Endothelial cell of umbilical vein (primary cell): ENCODE results near the gene NFKBIL1. TPM values are rescaled to one million over a fixed set of nuclear protein-coding genes. Genes with fewer than 3 reads are reported as not detected.

Source experiments
- BruUV-seq: library from RNA; stranded (reverse); fragments of 400-500 nt; replicated peaks from 2 replicates; lab custom pipeline; 2021; lab: Mats Ljungman, UMichigan
- CTCF ChIA-PET: fragments of 300-600, 350-600 bp; sonication (Branson Sonifier 250); formaldehyde crosslinking; loops from one replicate; lab custom pipeline; 2021; ENCODE audit warnings: antibody characterized with exemption, inconsistent platforms; lab: Charles Lee
- POLR2A ChIA-PET: fragments of 300-600, 350-600 bp; sonication (Branson Sonifier 250); formaldehyde crosslinking; loops from one replicate; lab custom pipeline; 2021; ENCODE audit warnings: antibody characterized with exemption, inconsistent platforms; lab: Charles Lee
- DNase-seq: peaks from one replicate; pipeline ENCODE4 v3.0.0-alpha.2; 2011; ENCODE audit warnings: low read depth, low spot score
- FAIRE-seq: peaks from 2 replicates; lab custom pipeline; 2011; peaks lifted over from hg19 to GRCh38; lab: Jason Lieb, UNC
- H2AFZ ChIP-seq: 2 replicates; pipeline ENCODE4 v1.6.0; 2012; ENCODE audit warnings: low read depth, low read length, control low read depth, inconsistent platforms
- H3K27ac ChIP-seq: 2 replicates; pipeline ENCODE4 v1.5.1; 2011; ENCODE audit warnings: low read depth, mild to moderate bottlenecking, control low read depth, low read length, moderate library complexity; ENCODE audit not compliant: insufficient read depth
- H3K27me3 ChIP-seq, 2 experiments: 2 replicates each; pipeline versions ENCODE4 v1.6.0 to v1.6.1; 2011; ENCODE audit warnings: low read length in 2 of 2, mixed read lengths in 1 of 2; ENCODE audit not compliant: control insufficient read depth in 2 of 2, insufficient read depth in 2 of 2
- H3K36me3 ChIP-seq, 2 experiments: 2 replicates in 1 of 2; 3 replicates in 1 of 2; pipeline ENCODE4 v1.5.1; 2011; ENCODE audit warnings: low read length in 2 of 2, mild to moderate bottlenecking in 1 of 2, moderate library complexity in 1 of 2; ENCODE audit not compliant: control insufficient read depth in 2 of 2, insufficient read depth in 2 of 2; ENCODE audit errors: extremely low read depth in 1 of 2
- H3K4me1 ChIP-seq: 3 replicates; pipeline ENCODE4 v1.5.1; 2011; ENCODE audit warnings: mild to moderate bottlenecking, low read length; ENCODE audit not compliant: control insufficient read depth, insufficient read depth; ENCODE audit errors: extremely low read depth
- H3K4me2 ChIP-seq: 2 replicates; pipeline ENCODE4 v1.6.1; 2011; ENCODE audit warnings: low read length, control low read depth, mixed read lengths; ENCODE audit not compliant: insufficient read depth
- H3K4me3 ChIP-seq, 3 experiments: fragments of 200-600 bp in 1 of 3; sonication (generic), shearing (Covaris generic) in 1 of 3; replicated peaks in 1 of 3; 2 replicates each; pipeline ENCODE4 v1.5.1; 2011 to 2016; ENCODE audit warnings: control low read depth in 3 of 3, low read length in 3 of 3, mild to moderate bottlenecking in 2 of 3, inconsistent platforms in 1 of 3, low read depth in 1 of 3, moderate library complexity in 1 of 3; ENCODE audit not compliant: insufficient read depth in 1 of 3
- H3K79me2 ChIP-seq: 2 replicates; pipeline ENCODE4 v1.6.0; 2012; ENCODE audit warnings: low read length, inconsistent platforms; ENCODE audit not compliant: control insufficient read depth, insufficient read depth
- H3K9ac ChIP-seq: replicated peaks from 2 replicates; pipeline ENCODE3; 2011; ENCODE audit warnings: low read length, control low read depth; ENCODE audit not compliant: insufficient read depth; ENCODE audit errors: extremely low read depth
- H3K9me1 ChIP-seq: replicated peaks from 3 replicates; pipeline ENCODE4 v1.6.0; 2011; ENCODE audit warnings: mild to moderate bottlenecking, low read length; ENCODE audit not compliant: control insufficient read depth, insufficient read depth; ENCODE audit errors: extremely low read depth
- H3K9me3 ChIP-seq: replicated peaks from 2 replicates; pipeline ENCODE4 v1.5.1; 2012; ENCODE audit warnings: low read length, inconsistent platforms; ENCODE audit not compliant: control insufficient read depth, insufficient read depth
- H4K20me1 ChIP-seq: replicated peaks from 2 replicates; pipeline ENCODE3; 2011; ENCODE audit warnings: mild to moderate bottlenecking, low read length; ENCODE audit not compliant: control insufficient read depth, insufficient read depth; ENCODE audit errors: extremely low read depth
- CTCF ChIP-seq, 2 donors: IDR thresholded peaks; 1 replicate in 1 of 2; 2 replicates in 1 of 2; pipeline ENCODE4 v1.5.1; 2011; ENCODE audit warnings: low read length in 2 of 2, mild to moderate bottlenecking in 2 of 2, moderate library complexity in 2 of 2, control low read depth in 1 of 2, inconsistent platforms in 1 of 2, low read depth in 1 of 2; ENCODE audit not compliant: insufficient read depth in 1 of 2; ENCODE audit errors: extremely low read depth in 1 of 2
- EZH2 ChIP-seq: IDR thresholded peaks from 2 replicates; pipeline ENCODE4 v1.6.1; 2012; ENCODE audit warnings: borderline replicate concordance, low read depth, mild to moderate bottlenecking, moderate library complexity, low read length, inconsistent platforms; ENCODE audit not compliant: severe bottlenecking
- FOS ChIP-seq: IDR thresholded peaks from 2 replicates; pipeline ENCODE4 v1.6.1; 2011; ENCODE audit warnings: mild to moderate bottlenecking, low read length, moderate library complexity, borderline replicate concordance; ENCODE audit not compliant: insufficient read depth
- GATA2 ChIP-seq: IDR thresholded peaks from 2 replicates; pipeline ENCODE4 v1.7.0; 2011; ENCODE audit warnings: low read depth, mild to moderate bottlenecking, moderate library complexity, mixed read lengths, low read length; ENCODE audit not compliant: insufficient read length, insufficient read depth
- JUN ChIP-seq: IDR thresholded peaks from 2 replicates; pipeline ENCODE4 v1.6.1; 2011; ENCODE audit warnings: borderline replicate concordance, low read depth; ENCODE audit not compliant: insufficient read length, insufficient read depth
- MYC ChIP-seq: IDR thresholded peaks from one replicate; pipeline ENCODE4 v1.6.1; 2011; ENCODE audit warnings: mild to moderate bottlenecking, low read depth, low read length
- POLR2A ChIP-seq: IDR thresholded peaks from 2 replicates; pipeline ENCODE4 v1.6.1; 2012; ENCODE audit warnings: low read depth, mild to moderate bottlenecking, control low read depth, low read length
- POLR2AphosphoS5 ChIP-seq: IDR thresholded peaks from 2 replicates; pipeline ENCODE4 v1.6.1; 2012; ENCODE audit warnings: low read depth, mild to moderate bottlenecking, control low read depth, low read length, moderate library complexity; ENCODE audit not compliant: insufficient read depth
- dilution Hi-C: fragments of 300-500 bp; cut with MboI; formaldehyde crosslinking; loops from one replicate; pipeline ENCODE4 v1.15.0; 2019; ENCODE audit warnings: low sequenced_read_pairs; ENCODE audit not compliant: extremely low pct_ligation_motif_present
- intact Hi-C: fragments of 100-400 bp; cut with micrococcal nuclease; formaldehyde crosslinking; loops from one replicate; pipeline ENCODE4 v1.10.0; 2022
- polyA plus RNA-seq, 4 experiments: library from polyadenylated mRNA; depleted of rRNA in 3 of 4; stranded (reverse) in 3 of 4; unstranded in 1 of 4; fragments of >200 nt; gene quantifications; 2 replicates each; pipeline versions ENCODE4 v1.2.1 to v1.2.3, GENCODE V29; 2011 to 2012; ENCODE audit warnings: missing spikeins in 1 of 4
- total RNA-seq: library from RNA; stranded (reverse); gene quantifications from 2 replicates; pipeline ENCODE4 v1.2.3, GENCODE V29; 2021
- TF ChIP-seq, protein P1 (sequence below): IDR thresholded peaks from 2 replicates; pipeline ENCODE4 v1.6.1; 2011; ENCODE audit not compliant: insufficient read depth, insufficient read length

Gene NFKBIL1
- total and polyA plus RNA-seq, 2 donors (not counting 3 experiments of a cell fraction or from before 2014, with no cell fraction given): 9.9 to 15.5 TPM

GRCh38 chr6:31586008-31586407, 38.6 kb downstream of the NFKBIL1 start, which contains the start of gene LST1:
TSS of gene LST1 (plus strand) at chr6:31586277. CDS start at chr6:31587300, 1,023 bp downstream.
- H3K27me3 ChIP-seq: no peaks in the 10 kb centered on the region
- H2AFZ ChIP-seq: no peak within 1 kb of the TSS
- no peak within 1 kb of the TSS for H3K4me3 ChIP-seq
- POLR2A ChIA-PET: no interaction called here
- H4K20me1 ChIP-seq: no peaks in the 10 kb centered on the region
- BruUV-seq: no TSS peak
- H3K79me2 ChIP-seq: peaks cover 10% of the 10 kb centered on the region
- intact Hi-C loops (no loop called here), dilution Hi-C loops (no loop called here)
- no peak within 1 kb of the TSS for H3K9ac ChIP-seq
- peaks cover 10% of the 10 kb centered on the region for H3K4me1 ChIP-seq
- no peak within 1 kb of the TSS for H3K27ac ChIP-seq
- H3K36me3 ChIP-seq: no peaks in the 10 kb centered on the region
- FAIRE-seq (no peak), DNase-seq (no peak)
- H3K4me2 ChIP-seq: no peak within 1 kb of the TSS
- no peaks in the 10 kb centered on the region for H3K9me3 ChIP-seq
- CTCF ChIA-PET: interaction anchor here (0.9 to 32.6 kb wide), 4 partner anchors 10 to 30 kb away, joined by 4 to 1517 read pairs (median 151); partner anchors contain the start of genes ATP6V1G2, DDX39B, NCR3 and NFKBIL1
- H3K9me1 ChIP-seq: no peaks in the 10 kb centered on the region
- TF ChIP-seq, protein P1, sequence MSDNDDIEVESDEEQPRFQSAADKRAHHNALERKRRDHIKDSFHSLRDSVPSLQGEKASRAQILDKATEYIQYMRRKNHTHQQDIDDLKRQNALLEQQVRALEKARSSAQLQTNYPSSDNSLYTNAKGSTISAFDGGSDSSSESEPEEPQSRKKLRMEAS: no peak
- no peak for TF ChIP-seq MYC
- TF ChIP-seq POLR2A: no peak
- no peak for TF ChIP-seq CTCF (IDR thresholded peaks at IDR 0.05; ENCODE audit: extremely low read depth in 1 of 2, insufficient read depth in 1 of 2, low read depth in 1 of 2, low read length in 2 of 2)
- no peak for TF ChIP-seq JUN
- TF ChIP-seq EZH2: no peak
- TF ChIP-seq FOS: no peak
- no peak for TF ChIP-seq GATA2
- no peak for TF ChIP-seq POLR2AphosphoS5
